Measurements from ENCODE around the gene C3orf52. TPM values are rescaled to one million over a fixed set of nuclear protein-coding genes. Genes with fewer than 3 reads are reported as not detected.
A peak's percentile ranks its signal among the peaks of the same experiment; 100 is the strongest.

C3orf52 gene
- total RNA-seq, 6 experiments from 2014 or later: 9.7 to 11.6 (median 10.7) TPM

GRCh38 chr3:112074616-112075497 lies 11.3 kb upstream of the C3orf52 start:
- no peaks in the 10 kb centered on the region for H3K9me3 Mint-ChIP-seq
- TF ChIP-seq CTCF (IDR thresholded peaks at IDR 0.05): no peak
- peak; percentile 96 for DNase-seq
- peaks cover 31% of the 10 kb centered on the region for H3K4me1 Mint-ChIP-seq (ENCODE audit: low read depth)
- peak overlapping the region; percentile 85 for H3K4me3 Mint-ChIP-seq
- H3K36me3 Mint-ChIP-seq (ENCODE audit: low read depth): peaks cover under 1% of the 10 kb centered on the region; the same call in 1 of the 2 replicates
- no peaks in the 10 kb centered on the region; the same call in 1 of the 2 replicates for H3K27me3 Mint-ChIP-seq (ENCODE audit: insufficient read depth)
- H3K27ac Mint-ChIP-seq: peak overlapping the region; percentile 98

DNA sequence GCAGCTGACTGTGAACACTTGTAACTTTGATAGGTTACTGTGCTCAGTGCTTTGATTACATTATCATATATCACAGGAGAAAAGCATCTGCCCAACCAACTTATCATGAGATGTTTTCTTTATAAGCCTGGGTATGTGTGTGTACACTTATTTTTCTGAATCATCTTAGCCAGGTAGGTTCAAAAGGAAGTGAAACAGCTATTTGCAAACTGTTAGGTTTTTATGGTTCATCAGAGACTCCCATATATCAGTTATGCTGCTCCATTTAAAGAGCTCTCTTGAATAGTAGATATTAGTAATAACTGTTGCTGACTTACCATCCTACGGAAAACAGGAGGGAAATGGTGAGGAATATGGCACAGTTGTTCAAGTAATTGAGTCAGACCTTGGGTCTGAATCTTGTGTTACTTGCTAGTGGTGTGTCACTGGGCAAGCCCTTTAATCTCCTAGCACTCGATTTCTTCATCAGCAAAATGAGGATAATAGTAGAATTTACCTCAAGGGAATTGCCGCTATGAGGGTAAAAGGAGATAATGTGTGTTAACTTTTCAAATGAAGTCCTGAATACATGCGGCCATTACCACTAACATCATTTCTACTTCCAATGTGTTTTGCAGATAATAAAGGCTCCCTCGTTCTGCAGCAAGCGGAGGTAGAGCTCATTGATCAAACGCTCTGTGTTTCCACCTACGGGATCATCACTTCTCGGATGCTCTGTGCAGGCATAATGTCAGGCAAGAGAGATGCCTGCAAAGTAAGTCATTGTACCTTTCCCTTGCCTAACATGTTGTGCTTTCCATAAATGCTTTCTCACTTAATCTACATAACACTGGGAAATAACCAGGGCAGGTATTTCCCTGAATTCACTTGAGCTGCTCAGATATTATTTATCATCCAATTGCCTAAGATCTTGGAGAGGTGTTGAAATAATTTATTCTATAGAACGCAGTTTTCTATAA lies 7.8 kb upstream of the C3orf52 start:
- no peaks in the 10 kb centered on the region for H3K9me3 Mint-ChIP-seq
- TF ChIP-seq CTCF (IDR thresholded peaks at IDR 0.05): no peak
- no peaks in the 10 kb centered on the region for H3K27me3 Mint-ChIP-seq (ENCODE audit: insufficient read depth)
- H3K4me3 Mint-ChIP-seq: no peak overlapping the region
- H3K27ac Mint-ChIP-seq: no peak overlapping the region
- no peak for DNase-seq
- peaks cover 28% of the 10 kb centered on the region for H3K4me1 Mint-ChIP-seq (ENCODE audit: low read depth)
- no peaks in the 10 kb centered on the region for H3K36me3 Mint-ChIP-seq (ENCODE audit: low read depth)

DNA sequence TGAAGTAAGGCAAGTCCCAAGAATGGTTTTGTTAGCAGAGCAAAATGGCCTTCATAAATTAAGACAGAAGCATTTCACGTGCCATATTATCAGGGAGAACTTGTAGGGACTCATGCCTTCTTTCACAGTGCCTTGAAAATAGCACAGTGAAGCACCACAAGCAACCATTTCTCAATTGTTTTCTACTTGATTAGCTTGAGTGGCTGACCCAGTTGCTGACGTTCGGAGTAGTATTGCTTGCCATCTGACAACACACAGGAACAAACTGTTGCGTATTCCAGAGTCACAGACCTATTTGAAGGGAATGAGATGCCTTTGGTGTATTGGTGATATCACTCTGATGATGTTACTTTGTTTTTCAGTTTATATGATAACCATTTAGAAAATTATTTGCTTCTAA lies 3.0 kb upstream of the C3orf52 start:
- Mint-ChIP-seq H3K27ac (no peak overlapping the region), H3K4me3 (no peak overlapping the region), H3K4me1 (ENCODE audit: low read depth) (peaks cover 27% of the 10 kb centered on the region), H3K9me3 (no peaks in the 10 kb centered on the region), H3K36me3 (ENCODE audit: low read depth) (peaks cover 6% of the 10 kb centered on the region; the same call in 1 of the 2 replicates), H3K27me3 (ENCODE audit: insufficient read depth) (peaks cover 3% of the 10 kb centered on the region; the same call in 1 of the 2 replicates)
- DNase-seq: no peak
- no peak for TF ChIP-seq CTCF (IDR thresholded peaks at IDR 0.05)

- H3K4me1 Mint-ChIP-seq (ENCODE audit: low read depth): peaks cover 44% of the 10 kb centered on the region
- H3K27me3 Mint-ChIP-seq (ENCODE audit: insufficient read depth): peaks cover 3% of the 10 kb centered on the region; the same call in 1 of the 2 replicates
- peaks cover 8% of the 10 kb centered on the region; the same call in 1 of the 2 replicates for H3K36me3 Mint-ChIP-seq (ENCODE audit: low read depth)
- peak overlapping the region; percentile 98; the same call in 1 of the 2 replicates for H3K4me3 Mint-ChIP-seq
- H3K27ac Mint-ChIP-seq: no peak overlapping the region; the same call in 1 of the 2 replicates
- DNase-seq: no peak
- no peaks in the 10 kb centered on the region for H3K9me3 Mint-ChIP-seq
- no peak for TF ChIP-seq CTCF (IDR thresholded peaks at IDR 0.05)
Observed at GRCh38 chr3:112084980-112085705, 1.0 kb upstream of the C3orf52 start.

- DNase-seq: no peak
- TF ChIP-seq CTCF (IDR thresholded peaks at IDR 0.05): no peak
- Mint-ChIP-seq H3K4me1 (ENCODE audit: low read depth) (peaks cover 50% of the 10 kb centered on the region), H3K9me3 (no peaks in the 10 kb centered on the region), H3K36me3 (ENCODE audit: low read depth) (peaks cover 8% of the 10 kb centered on the region; the same call in 1 of the 2 replicates), H3K4me3 (peak overlapping the region; percentile 98), H3K27me3 (ENCODE audit: insufficient read depth) (peaks cover 3% of the 10 kb centered on the region; the same call in 1 of the 2 replicates), H3K27ac (peak overlapping the region; percentile 96)
Observed at GRCh38 chr3:112085735-112086075, 484 bp upstream of the C3orf52 start.
